HTR-8/SVneo (cell line): ENCODE data around the gene TM4SF5.

ENCODE experiments used
- DNase-seq: peaks from one replicate; pipeline ENCODE4 v3.0.0; 2011; ENCODE audit warnings: low spot score, mixed read lengths; ENCODE audit not compliant: insufficient read length
- FAIRE-seq: peaks from 2 replicates; lab custom pipeline; 2011; peaks lifted over from hg19 to GRCh38; lab: Jason Lieb, UNC

Gene TM4SF5

DNA sequence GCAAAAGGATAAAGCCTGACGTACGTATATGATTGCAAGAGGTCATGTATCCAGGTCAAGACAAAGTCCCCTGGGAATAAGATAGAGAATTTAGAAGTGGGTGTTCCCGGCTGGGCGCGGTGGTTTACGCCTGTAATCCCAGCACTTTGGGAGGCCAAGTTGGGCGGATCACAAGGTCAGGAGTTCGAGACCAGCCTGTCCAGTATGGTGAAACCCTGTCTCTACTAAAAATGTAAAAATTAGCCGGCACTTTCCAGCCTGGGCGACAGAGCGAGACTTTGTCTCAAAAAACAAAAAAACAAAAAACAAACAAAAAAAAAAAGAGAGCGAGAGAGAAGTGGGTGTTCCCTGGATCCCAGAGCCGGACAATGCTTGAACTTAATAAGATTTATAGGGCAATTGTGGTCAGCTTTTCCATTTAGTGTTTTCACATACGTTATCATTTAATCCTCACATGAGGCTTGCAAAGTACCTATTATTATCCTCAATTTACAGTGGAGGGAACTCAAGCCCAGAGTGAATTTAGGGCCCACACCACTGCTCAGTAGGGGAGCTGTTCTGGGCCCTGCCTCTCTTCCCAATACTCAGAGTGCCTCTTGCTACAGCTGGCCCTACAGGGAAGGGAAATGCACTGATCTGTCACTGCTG lies 16.6 kb downstream of the TM4SF5 start:
- FAIRE-seq (no peak), DNase-seq (no peak)

DNA sequence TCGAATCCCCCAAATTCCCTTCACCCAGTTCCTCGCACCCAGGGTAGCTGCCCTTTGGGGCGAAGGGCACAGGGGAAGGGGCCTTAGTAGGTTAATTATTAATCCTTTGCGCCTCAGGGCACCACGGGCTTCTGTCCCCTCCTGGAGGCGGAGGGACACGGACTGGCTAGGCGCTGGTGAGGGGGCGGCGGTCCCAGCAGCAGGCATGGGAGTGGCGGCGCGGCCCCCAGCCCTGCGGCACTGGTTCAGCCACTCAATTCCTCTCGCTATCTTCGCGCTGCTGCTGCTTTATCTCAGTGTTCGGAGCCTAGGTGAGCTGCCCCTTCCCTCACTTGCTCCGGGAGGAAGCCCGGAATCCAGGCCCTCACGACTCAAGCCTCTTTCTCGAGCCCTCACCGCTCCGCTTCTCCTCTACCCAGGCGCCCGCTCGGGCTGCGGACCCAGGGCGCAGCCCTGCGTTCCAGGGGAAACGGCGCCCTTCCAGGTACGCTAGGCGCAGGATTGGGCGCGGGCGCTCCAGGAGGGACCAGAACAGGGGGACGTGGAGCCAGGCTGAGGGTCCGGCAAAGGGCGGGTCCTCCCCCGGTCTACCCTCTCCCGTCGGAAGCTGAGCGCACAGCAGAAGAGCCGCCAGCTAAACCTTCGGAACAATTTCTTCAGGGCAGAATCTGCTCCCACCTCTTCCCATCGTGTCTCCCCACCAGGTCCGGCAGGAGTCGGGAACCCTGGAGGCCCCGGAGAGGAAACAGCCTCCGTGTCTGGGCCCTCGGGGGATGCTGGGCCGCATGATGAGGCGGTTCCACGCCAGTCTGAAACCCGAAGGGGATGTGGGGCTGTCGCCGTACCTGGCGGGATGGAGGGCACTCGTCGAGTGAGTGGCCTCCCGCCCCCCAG lies 17.4 kb downstream of the TM4SF5 start, which contains the start of gene GLTPD2:
Gene GLTPD2, plus strand, starts transcription at position 158 of the 894 bp plus-strand sequence. Its CDS starts 48 bp downstream, at position 206.
- DNase-seq (no peak), FAIRE-seq (no peak)

- DNase-seq (peak; percentile 83), FAIRE-seq (no peak)
Measured at GRCh38 chr17:4789701-4789950, 17.9 kb downstream of the TM4SF5 start.

DNA sequence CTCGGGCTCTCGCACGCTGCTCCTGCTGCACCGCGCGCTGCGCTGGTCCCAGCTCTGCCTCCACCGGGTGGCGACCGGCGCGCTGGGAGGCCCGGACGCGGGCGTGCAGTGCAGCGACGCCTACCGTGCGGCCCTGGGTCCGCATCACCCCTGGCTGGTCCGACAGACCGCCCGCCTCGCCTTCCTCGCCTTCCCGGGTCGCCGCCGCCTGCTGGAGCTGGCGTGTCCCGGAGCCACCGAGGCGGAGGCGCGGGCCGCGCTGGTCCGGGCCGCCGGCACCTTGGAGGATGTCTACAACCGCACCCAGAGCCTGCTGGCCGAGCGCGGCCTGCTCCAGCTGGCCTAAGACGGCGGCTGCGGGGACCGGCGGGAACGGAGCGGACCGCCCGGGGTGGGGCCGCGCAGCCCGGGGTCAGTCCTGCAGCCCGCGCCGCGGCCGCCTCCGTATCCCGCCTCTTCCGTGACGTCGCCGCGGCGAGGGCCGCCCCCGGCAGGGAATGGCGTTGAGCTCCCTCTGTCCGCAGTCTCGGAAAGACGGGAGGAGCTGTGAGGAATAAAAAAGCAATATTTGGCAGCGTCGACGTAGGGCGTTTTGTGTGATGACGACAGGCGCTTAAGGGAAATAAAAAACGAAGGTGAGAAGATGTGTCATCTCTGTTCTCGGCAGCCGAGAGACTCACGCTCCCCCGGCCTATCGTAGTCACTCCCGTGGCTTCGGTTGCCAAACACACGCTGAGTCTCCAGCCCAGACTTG lies 18.4 kb downstream of the TM4SF5 start:
- DNase-seq (peak; percentile 90), FAIRE-seq (peak; percentile 93)

DNA sequence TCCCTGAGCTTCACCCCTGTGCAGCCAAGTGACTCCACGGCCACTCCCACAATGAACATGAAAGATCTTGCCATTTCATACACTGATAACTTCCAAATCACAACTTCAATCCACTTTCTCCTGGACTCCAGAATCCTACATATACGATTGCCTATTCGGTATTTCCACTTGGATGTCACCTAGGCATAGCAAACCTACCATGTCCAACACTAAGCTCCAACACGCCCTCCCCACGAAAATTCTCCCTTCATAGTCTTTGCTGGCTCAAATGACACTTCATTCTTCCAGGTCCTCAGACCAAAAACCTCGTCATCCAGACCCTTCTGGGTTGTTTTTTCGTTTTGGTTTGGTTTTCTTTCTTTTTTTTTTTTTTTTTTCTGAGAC lies 19.0 kb downstream of the TM4SF5 start:
- no peak for DNase-seq
- FAIRE-seq, result no peak

DNA sequence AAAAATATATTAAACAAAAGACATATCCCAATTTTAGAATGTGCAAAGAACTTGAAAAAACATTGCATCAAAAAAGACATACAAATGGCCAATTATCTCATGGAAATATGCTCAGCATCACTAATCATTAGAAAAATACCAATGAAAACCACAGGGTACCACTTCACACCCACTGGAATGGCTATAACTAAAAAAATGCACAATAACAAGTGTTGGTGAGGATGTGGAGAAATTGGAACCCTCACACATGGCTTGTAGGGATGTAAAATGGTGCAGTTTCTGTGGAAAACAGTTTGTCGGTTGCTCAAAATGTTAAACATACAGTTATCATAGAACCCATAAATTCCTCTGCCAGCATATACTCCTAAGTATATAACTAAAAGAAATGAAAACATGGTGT lies 23.5 kb downstream of the TM4SF5 start:
- no peak for DNase-seq
- FAIRE-seq, result no peak

DNA sequence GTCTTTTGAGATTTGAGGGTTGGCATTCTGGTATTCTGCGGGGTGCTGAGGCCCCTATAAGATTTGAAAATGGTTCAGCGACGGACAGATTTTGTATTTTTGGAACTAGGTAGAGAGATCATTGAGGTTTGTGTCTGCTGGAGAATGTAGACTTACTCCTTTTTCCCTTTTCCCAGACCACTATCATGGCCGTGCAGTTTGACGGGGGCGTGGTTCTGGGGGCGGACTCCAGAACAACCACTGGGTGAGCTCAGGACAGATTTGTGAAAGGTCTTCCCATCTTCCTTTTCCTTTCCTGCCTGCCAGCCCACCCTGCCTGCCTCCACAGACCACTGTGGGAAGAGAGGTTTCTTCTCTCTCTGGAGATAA lies 24.9 kb downstream of the TM4SF5 start:
- DNase-seq (peak; percentile 54), FAIRE-seq (no peak)

DNA sequence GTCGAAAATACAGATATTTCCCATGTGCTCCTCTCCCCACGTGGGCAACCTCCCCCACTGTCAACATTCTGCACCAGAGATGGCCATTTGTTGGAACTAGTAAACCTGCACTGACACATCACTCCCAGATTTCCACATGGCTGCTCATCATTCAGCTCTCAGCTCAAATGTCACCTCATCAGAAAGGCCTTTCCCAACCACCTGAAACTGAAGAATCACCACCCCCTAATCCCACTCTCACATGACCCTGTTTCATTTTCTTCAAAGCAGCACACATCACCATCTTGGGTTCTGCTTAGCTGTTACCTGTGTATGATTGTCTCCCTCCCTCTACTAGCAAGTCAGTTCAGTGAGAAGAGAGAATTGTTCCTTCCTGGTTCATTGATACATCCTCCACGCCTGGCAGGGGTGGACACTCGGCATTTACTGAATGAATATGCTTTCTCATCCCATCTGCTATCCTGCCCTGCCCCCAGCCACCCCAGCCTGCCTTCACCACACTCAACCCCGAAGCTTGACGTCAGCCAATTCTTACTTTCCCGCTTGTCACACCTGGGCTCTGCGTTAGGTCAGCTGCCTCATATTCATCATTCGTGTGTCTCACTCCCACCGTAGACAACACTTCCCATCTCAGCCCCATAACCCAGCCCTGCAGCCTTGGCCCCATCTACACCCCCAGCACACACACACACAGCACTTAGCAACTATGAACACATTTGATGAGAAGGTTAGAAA lies 28.9 kb downstream of the TM4SF5 start:
- no peak for DNase-seq
- FAIRE-seq, result peak; percentile 83

GRCh38 chr17:4802228-4802627 lies 30.5 kb downstream of the TM4SF5 start, which contains the start of gene C17orf114:
Gene C17orf114, minus strand, starts transcription at chr17:4802328.
- DNase-seq, result no peak
- no peak for FAIRE-seq

DNA sequence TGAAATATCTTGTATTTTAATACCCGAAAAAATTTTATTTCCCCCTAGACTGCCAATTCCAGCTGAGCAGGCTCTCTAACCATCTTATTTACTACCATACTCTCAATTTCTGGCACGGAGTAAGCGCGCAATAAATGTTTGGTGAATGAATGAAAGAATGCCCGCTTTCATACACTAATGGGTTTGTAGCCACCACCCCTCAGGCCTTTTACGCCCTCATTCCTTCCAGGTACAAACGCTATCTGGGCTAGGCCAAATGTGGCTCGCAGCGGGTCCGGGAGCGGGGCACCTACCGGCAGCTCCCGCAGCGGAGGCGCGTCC lies 34.7 kb downstream of the TM4SF5 start:
- no peak for FAIRE-seq
- DNase-seq, result no peak

DNA sequence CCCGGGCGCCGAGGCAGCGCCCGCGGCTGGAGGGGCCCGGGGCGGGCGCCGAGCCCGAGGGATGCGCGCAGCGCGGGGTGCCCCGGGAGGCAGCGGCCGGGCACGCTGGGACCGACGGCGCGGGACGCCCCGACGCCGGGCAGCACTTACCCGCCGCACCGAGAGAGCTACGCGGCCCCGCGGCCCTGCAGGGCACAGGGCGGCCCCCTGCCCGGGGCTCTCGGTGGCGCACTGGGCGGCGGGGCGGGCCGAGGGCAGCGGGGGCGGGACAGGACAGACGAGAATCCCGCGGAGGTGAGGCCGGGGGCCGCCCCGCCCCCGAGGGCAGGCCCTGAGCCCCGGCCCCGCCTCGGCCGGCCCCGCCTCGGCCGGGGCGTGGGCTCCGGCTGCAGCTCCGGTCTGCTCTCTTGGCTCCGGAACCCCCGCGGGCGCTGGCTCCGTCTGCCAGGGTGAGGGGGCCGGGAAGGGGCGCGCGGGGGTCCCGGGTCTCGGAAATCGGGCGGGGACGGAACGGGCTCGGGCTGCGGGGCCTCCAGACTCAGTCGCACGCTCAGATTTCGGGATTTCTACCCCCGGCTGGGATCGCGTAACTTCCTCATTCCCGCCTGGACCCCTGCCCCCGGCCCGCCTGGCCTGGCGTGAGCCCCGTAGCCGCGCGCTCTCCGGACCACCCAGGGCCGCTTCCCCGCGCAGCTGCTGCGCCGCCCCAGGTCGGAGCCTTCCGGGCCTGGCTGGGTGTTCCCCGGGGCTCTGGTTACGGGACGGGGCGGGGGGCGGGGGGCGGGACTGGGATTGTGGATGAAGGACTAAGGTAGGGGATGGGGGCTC lies 35.3 kb downstream of the TM4SF5 start, which contains the start of gene PLD2:
Gene PLD2, plus strand, starts transcription at position 376 of the 828 bp plus-strand sequence. CDS start 621 bp downstream, outside the sequence.
- FAIRE-seq (peak; percentile 88), DNase-seq (peak; percentile 97)

GRCh38 chr17:4807605-4808377 lies 36.1 kb downstream of the TM4SF5 start:
- no peak for FAIRE-seq
- DNase-seq, result peak; percentile 31

GRCh38 chr17:4808378-4808767 lies 36.7 kb downstream of the TM4SF5 start:
- FAIRE-seq (no peak), DNase-seq (no peak)

DNA sequence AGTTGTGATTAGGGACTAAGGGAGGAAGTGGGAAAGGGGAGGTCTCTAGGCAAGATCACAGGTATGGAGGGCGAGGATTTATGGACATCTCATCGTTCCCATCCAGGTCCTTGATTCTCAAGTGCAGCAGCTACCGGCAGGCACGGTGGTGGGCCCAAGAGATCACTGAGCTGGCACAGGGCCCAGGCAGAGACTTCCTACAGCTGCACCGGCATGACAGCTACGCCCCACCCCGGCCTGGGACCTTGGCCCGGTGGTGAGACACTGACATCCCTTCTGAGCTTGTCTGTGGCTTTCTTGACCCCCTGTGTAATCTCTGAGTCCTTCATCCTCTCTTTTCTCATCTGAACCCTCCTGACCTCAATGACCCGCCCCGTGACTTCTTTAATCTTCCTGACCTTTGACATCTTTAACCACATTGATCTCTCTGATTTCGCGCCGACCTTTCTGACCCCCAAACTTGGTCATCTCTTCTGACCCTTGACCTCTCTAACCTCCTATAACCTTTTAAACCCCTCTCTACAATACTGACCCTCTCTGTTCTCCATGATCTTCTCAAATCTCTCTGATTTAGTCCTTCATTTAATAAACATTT lies 39.1 kb downstream of the TM4SF5 start:
- FAIRE-seq (no peak), DNase-seq (no peak)

DNA sequence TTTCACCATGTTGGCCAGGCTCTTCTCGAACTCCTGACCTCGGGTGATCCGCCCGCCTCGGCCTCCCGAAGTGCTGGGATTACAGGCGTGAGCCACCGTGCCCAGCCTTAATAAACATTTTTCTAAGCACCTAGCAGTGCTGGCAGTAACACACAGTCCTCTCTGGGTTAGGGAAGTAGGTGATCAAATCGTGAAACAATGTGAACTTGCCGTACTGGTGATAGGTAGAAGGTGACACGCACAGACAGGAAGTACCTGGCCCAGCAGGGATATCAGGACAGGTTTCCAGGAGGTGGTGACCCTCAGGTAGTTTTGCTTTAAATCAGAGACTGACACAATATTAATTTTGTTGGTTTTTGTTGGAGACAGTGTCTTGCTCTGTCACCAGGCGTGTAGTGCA lies 39.8 kb downstream of the TM4SF5 start:
- DNase-seq (no peak), FAIRE-seq (no peak)

DNA sequence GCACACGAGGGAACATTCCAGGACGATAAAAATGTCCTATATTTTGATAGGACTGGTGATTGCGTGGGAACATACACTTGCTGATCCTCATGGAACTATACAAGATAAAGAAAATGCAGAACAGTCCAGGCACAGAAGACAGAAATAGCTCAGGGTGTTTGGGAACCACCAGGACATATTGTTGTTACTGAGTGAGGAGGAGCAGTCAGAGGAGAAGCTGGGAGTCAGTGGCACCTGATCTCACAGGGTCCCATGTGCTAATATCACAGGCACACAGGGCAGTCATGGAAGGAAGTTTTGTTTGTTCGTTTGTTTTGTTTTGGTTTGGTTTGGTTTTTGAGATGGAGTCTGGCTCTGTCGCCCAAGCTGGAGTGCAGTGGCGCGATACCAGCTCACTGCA lies 41.0 kb downstream of the TM4SF5 start:
- DNase-seq, result no peak
- no peak for FAIRE-seq

GRCh38 chr17:4815043-4815675 lies 43.5 kb downstream of the TM4SF5 start:
- FAIRE-seq (peak; percentile 93), DNase-seq (no peak)

DNA sequence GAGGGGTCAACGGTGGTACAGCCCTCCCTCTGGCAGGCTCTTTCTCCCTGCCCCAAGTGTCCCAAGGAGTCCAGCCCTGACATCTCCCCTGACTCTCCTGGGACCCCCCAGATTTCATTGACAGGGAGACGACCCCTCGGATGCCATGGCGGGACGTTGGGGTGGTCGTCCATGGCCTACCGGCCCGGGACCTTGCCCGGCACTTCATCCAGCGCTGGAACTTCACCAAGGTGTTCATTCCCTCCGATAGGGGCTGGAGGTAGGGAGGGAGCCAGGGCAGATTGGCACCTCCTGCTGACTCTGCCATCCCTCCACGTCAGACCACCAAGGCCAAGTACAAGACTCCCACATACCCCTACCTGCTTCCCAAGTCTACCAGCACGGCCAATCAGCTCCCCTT lies 45.1 kb downstream of the TM4SF5 start:
- FAIRE-seq (no peak), DNase-seq (no peak)
